Measurements from ENCODE around the gene HERC3.

HERC3 gene

DNA sequence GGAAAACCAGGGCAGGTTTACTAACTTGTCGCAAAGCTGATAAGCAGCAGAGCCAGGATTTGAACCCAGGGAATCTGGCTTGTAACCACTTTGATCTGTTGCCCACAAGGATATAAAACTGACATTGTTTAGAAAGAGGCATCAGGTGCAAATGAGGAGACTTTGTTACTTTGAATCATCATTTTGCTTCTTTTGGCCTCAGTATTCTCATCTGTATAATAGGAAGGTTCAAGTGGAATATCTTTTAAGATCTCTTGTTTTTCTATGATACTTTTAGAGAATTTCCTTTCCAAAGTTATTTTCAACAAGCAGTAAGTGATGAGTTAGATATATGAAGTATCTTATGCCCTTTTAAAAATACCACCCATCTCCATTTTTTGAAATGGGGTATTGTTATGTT, 163.2 kb downstream of the HERC3 start:
- H3K4me3 ChIP-seq (ENCODE audit: low read depth, low read length), result no peak overlapping the region
- no peak for DNase-seq (ENCODE audit: low read depth, low spot score)
- no peak for TF ChIP-seq CTCF (IDR thresholded peaks at IDR 0.05; ENCODE audit: insufficient read depth, low read length, missing control alignments)
- ChIA-PET POLR2A (no interaction called here), CTCF (interaction anchor here (0.6 kb wide), 1 partner anchor 36 kb away, joined by 3 read pairs; no protein-coding TSS in a partner anchor)

DNA sequence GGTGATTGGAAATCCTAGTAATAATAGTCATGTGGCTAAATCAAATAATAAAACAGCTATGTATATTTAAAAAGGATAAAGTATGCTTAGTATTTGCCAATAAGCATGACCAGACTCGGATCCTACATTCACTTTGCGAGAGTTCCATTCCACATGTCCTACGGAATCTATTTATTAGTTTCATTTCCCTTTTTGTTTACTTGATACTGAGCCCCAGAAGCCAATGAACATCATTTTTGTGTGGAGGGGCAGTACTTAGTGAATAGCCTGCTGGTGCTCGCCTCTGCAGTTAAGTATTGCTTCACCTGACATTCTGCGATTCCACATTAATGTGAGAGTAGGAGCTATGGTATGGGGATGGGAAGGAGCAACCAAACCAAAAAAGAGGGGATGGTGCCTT, 163.9 kb downstream of the HERC3 start:
- ChIA-PET POLR2A (no interaction called here), CTCF (interaction anchor here (0.6 kb wide), 1 partner anchor 35 kb away, joined by 3 read pairs; no protein-coding TSS in a partner anchor)
- TF ChIP-seq CTCF (IDR thresholded peaks at IDR 0.05; ENCODE audit: insufficient read depth, low read length, missing control alignments), result no peak
- no peak for DNase-seq (ENCODE audit: low read depth, low spot score)
- no peak overlapping the region for H3K4me3 ChIP-seq (ENCODE audit: low read depth, low read length)

DNA sequence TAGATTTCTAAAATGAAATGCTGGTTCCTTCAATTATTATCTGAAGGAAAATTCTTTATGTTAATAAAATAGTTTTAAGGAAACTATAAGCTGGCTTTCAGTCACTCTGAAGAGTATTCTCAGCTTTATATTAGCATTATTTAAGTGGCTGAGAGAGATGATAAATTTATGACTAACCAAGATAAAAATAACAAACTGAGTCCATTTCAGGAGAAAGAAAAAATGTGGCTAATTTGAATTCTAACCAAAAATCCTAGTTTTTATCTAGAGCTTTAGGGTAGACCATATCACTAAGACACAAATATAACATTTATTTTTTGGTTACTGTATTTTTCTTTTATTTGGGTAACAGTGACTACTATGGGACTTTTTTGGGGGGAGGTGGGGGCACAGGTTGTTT, 164.8 kb downstream of the HERC3 start:
- ChIA-PET CTCF (interaction anchor here (0.8 to 1.3 kb wide), 3 partner anchors 11 to 34 kb away, joined by 3 read pairs; no protein-coding TSS in a partner anchor), POLR2A (no interaction called here)
- no peak for DNase-seq (ENCODE audit: low read depth, low spot score)
- no peak overlapping the region for H3K4me3 ChIP-seq (ENCODE audit: low read depth, low read length)
- no peak for TF ChIP-seq CTCF (IDR thresholded peaks at IDR 0.05; ENCODE audit: insufficient read depth, low read length, missing control alignments)

GRCh38 chr4:88757776-88758175, 165.5 kb downstream of the HERC3 start:
- H3K4me3 ChIP-seq (ENCODE audit: low read depth, low read length), result no peak overlapping the region
- CTCF ChIA-PET, result interaction anchor here (0.8 to 2.0 kb wide), 5 partner anchors 10 to 228 kb away, joined by 3 to 5 read pairs (median 3); no protein-coding TSS in a partner anchor
- TF ChIP-seq CTCF (IDR thresholded peaks at IDR 0.05; ENCODE audit: insufficient read depth, low read length, missing control alignments), result no peak
- DNase-seq (ENCODE audit: low read depth, low spot score), result no peak
- POLR2A ChIA-PET, result no interaction called here

All from AG04449 (cell line).